Activated CD4-positive, alpha-beta T cell treated with anti-CD3 and anti-CD28 coated beads for 36 hours (primary cell): Measurements from ENCODE around the gene OSBPL9. TPM values are rescaled to one million over a fixed set of nuclear protein-coding genes. Genes with fewer than 3 reads are reported as not detected.

Experiments used
- microRNA-seq: library from miRNA; unstranded; fragments of <30 nt; microRNA quantifications from one replicate; pipeline ENCODE4 v1.2.0, GENCODE V29; 2021; ENCODE audit warnings: borderline replicate concordance
- total RNA-seq, 2 experiments: library from RNA; stranded (reverse); gene quantifications; one replicate each; pipeline ENCODE4 v1.2.3, GENCODE V29; 2021

OSBPL9 gene
- total RNA-seq, 2 experiments from 2014 or later: 46.2 to 64.5 TPM

Small RNA genes within 50 kb of the gene (microRNA-seq; reads per million reads assigned to microRNA genes)
- gene MIR761: not detected

Other genes starting within 250 kb of the OSBPL9 start
- gene EPS15, start 97.8 kb upstream of the OSBPL9 start, total RNA-seq: 10 to 100 TPM; 59.6 to 61.6 TPM